GM12892 (cell line): ENCODE data around the gene ARGLU1.

ENCODE experiments used
- DNase-seq: peaks from one replicate; pipeline ENCODE4 v3.0.0; 2011; ENCODE audit not compliant: insufficient read length
- FAIRE-seq: peaks from 2 replicates; lab custom pipeline; 2011; peaks lifted over from hg19 to GRCh38; lab: Jason Lieb, UNC
- POLR2A ChIP-seq: IDR thresholded peaks from 2 replicates; pipeline ENCODE4 v1.6.1; 2011; ENCODE audit warnings: low read depth, low read length, control low read depth
- POLR2AphosphoS5 ChIP-seq: IDR thresholded peaks from 2 replicates; pipeline ENCODE4 v1.6.1; 2011; ENCODE audit warnings: low read depth, low read length, control low read depth
- TAF1 ChIP-seq: IDR thresholded peaks from 2 replicates; pipeline ENCODE4 v1.6.1; 2011; ENCODE audit warnings: low read depth, mild to moderate bottlenecking, control low read depth, low read length, borderline replicate concordance

ARGLU1 gene

DNA sequence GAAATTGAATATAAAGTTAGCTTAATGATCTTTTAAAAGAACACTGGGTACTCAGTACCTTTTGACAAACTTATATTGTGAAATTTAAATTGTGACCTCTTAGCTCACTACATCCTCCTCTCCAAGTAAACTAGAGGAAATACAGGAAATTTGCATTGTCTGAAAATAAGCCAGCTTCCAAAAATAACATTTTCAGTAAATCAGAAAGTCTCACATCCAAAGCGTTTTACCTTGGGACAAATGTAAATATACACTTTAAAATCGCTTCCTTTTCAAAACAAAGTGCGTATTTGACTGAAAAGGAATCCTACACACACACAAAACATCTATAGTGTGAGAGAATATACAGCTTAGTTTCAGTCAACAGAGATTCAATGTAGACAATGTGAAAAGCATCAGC, 30.4 kb downstream of the ARGLU1 start:
- DNase-seq, result no peak
- no peak for FAIRE-seq
- TF ChIP-seq TAF1 (no peak), POLR2A (no peak), POLR2AphosphoS5 (no peak)

GRCh38 chr13:106536244-106537034, 31.5 kb downstream of the ARGLU1 start:
- FAIRE-seq (peak; percentile 92), DNase-seq (peak; percentile 63)
- TF ChIP-seq TAF1 (no peak), POLR2A (no peak)

DNA sequence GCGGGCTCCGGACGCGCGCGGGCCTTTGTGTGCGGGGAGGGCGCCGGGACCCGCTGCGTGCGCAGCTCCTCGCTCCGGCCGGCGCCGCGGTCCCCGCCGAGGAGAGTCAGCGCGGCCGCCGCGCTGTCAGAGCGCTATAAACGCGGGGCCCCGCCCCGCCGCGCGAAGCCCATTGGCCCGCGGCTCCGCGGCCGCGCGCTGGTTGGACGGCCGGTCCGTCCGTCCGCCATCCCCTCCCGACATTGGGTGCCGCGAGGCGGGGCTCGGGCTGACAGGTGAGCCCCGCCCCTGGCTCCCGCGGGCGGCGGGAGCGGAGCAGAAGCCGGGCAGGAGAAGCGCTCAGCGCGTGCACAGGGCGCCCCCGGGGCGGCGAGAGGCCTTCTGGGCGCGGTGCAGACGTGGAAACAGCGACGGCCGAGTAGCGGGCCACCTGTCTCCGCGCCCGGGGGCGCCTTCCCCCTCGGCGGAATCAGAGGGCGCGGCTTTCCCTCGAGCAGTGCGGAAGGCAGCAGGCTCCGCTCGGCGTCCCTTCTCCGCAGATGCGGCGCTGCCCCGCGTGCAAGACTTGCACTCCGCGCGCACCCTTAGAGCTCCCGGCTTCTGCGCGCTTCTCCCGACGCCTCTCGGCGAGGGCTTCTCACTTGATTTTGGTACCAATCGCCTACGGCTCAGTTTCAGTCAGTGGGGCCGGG, 32.2 kb downstream of the ARGLU1 start, which contains the start of gene EFNB2:
TSS of gene EFNB2 (minus strand) at position 111 of the 692 bp plus-strand sequence. CDS start 698 bp downstream, outside the sequence.
- TF ChIP-seq POLR2AphosphoS5, result no peak
- TF ChIP-seq TAF1, result no peak
- TF ChIP-seq POLR2A, result no peak; the same call in 1 of the 2 replicates
- FAIRE-seq, result peak; percentile 91
- DNase-seq, result peak; percentile 93

DNA sequence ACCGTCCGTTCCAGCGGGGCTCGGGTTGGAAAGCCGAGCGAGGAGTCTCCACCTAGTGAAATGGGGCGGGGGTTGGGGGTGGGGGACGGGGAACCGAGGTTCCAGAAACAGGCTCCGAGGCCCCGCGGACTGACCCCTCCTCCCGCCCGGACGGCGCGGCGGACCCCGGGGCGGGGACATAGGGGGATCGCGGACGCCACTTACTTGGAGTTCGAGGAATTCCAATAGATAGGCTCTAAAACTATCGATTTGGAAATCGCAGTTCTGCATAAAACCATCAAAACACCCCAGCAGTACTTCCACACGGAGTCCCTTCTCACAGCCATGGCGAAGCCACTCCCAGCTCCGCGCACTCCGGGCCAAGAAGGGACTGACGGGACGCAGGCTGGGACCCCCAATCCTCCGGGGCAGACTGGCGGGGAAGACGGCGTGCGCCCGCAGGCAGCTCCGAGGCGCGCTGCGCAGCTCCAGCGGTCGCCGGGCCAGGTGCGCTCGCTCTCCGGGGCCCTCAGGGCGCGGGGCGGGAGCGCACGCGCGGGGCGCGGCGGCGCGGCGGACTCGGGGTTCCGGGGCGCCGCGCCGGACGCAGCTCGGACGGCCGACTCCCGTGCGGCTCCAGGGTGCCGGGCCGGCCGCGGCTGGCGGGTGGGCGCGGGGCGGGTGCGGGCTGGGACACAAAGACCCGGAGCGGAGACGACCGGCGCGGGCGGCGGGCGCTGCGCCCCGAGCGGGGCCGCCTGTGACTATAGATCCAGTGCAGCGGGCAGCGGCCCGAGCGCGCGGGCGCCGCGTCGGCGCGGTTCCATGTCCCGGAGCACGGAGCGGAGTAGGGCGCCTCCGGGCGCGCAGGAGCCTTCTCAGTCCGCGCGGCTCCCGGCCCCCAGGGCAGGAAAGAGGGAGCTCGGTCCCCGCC, 33.0 kb downstream of the ARGLU1 start:
- no peak for FAIRE-seq
- TF ChIP-seq TAF1, result no peak
- no peak for TF ChIP-seq POLR2A
- no peak for TF ChIP-seq POLR2AphosphoS5
- peak; percentile 31 for DNase-seq

DNA sequence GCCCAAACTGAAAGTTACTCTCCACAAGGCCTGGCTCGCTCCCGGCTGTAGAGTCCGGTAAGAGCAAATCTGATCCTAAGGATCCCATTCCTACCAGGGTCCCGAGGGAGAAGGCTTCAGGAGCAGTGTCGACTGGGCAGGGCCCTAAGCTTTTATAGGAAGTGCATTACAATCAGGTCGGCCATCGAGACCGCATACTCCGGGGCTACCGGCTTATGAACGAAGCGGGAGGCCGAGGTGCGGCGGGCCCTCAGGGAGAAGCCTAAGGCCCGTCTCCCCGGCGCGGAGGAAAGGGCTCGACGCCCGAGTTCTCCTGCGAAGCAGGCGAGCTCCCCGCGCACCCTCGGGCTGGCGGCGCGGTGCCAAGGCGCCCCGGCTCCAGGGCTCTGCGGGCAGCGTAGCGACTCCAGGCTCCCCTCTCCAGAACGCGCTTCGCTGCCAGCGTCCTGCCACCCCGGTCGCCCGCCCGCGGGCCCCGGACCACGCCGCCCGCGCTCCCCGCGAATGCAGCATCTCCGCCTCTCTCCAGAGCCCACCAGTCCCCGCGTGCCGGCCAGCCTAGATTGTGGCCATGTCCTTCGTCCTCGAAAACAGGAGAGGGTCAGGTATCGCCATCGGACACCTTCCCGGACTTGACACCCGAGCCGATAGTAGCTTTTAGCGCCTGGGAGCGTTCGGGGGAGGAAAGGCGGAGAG, 33.8 kb downstream of the ARGLU1 start:
- TF ChIP-seq POLR2A (no peak), TAF1 (no peak), POLR2AphosphoS5 (no peak)
- DNase-seq (no peak), FAIRE-seq (no peak)

DNA sequence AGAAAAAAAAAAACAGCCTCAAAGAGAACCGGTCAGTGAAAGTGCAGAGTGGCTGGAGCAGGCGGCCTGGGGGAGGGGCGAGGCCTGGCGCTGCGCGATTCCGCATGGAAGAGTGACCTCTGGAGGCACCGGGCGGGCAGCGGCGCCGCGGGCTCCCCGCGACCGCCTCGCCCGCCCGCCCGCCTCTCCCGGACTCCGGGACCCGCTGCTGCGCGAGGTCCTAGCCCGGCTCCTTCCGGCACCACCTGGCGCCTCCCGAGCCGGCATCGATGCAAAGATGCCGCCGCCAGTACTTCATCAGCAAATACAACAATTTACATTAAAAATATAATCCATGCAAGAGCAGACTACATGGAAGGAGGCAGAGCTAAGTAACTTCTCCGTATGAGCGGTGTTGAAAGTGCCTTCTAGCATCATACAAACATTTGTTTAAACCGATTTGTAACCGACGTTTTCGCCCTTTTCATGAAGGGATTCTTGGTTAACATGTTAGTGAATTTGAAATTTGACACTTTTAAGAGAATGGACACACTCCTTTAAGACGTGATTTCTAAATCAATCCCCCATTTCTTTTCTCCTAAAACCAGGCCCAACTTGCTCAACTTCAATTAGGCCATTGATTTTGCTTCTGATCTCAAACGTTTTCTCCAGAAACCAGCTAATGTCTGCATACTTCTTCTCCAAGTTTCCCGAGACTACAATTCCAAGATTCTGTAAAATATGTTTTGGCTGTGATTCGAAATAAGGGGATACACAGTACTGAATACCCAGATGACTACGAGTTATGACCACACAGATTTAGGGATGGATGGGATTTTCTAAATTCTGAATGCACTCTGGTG, 34.6 kb downstream of the ARGLU1 start:
- TF ChIP-seq POLR2A (no peak), TAF1 (no peak), POLR2AphosphoS5 (no peak)
- DNase-seq (peak; percentile 25), FAIRE-seq (no peak)

GRCh38 chr13:106532111-106532929, 35.6 kb downstream of the ARGLU1 start:
- FAIRE-seq, result no peak
- TF ChIP-seq POLR2A (no peak), POLR2AphosphoS5 (no peak), TAF1 (no peak)
- no peak for DNase-seq

GRCh38 chr13:106530980-106531481, 36.9 kb downstream of the ARGLU1 start:
- no peak for FAIRE-seq

More at GRCh38 chr13:106530980-106531481, 36.9 kb downstream of the ARGLU1 start:
- DNase-seq, result no peak
- no peak for TF ChIP-seq POLR2A
- no peak for TF ChIP-seq TAF1
- no peak for TF ChIP-seq POLR2AphosphoS5
